Vagina (tissue), 2 donors: ENCODE measurements around the gene RBM23.

Experiments used
- CTCF ChIP-seq, 3 experiments: fragments of 450-650 bp in 2 of 3; fragments of 200-600 bp in 1 of 3; sonication (generic) in 1 of 3; IDR thresholded peaks; one replicate each; pipeline ENCODE4 v1.5.1; 2017 to 2019; ENCODE audit warnings: antibody characterized with exemption in 3 of 3, mild to moderate bottlenecking in 2 of 3, moderate library complexity in 2 of 3
- POLR2A ChIP-seq, 2 donors: fragments of 450-650 bp; IDR thresholded peaks; one replicate each; pipeline ENCODE4 v1.6.1; 2017; ENCODE audit warnings: antibody characterized with exemption in 2 of 2, mild to moderate bottlenecking in 2 of 2, moderate library complexity in 2 of 2
- POLR2AphosphoS5 ChIP-seq, 2 donors: sonication (generic); formaldehyde crosslinking; IDR thresholded peaks; one replicate each; pipeline ENCODE4 v1.9.0; 2017; ENCODE audit warnings: antibody characterized with exemption in 2 of 2, mild to moderate bottlenecking in 2 of 2, low read depth in 1 of 2; ENCODE audit not compliant: insufficient read depth in 1 of 2

- TF ChIP-seq POLR2A (IDR thresholded peaks at IDR 0.05) (no peak), POLR2AphosphoS5 (IDR thresholded peaks at IDR 0.05; ENCODE audit: insufficient read depth in 1 of 2, low read depth in 1 of 2) (no peak), CTCF (IDR thresholded peaks at IDR 0.05) (no peak)
Observed at GRCh38 chr14:22905627-22906026, 13.3 kb downstream of the RBM23 start.
